ENCODE data around the gene CFAP73. TPM values are rescaled to one million over a fixed set of nuclear protein-coding genes. Genes with fewer than 3 reads are reported as not detected.

Gene CFAP73
- total and polyA plus RNA-seq, 10 of the 15 experiments (the other 5 are each of a cell fraction or from before 2014, with no cell fraction given), result 0.18 TPM; not detected in 9

- ChIA-PET CTCF (no interaction called here), SMC1A (ENCODE audit: uncharacterized antibody, unreplicated experiment) (no interaction called here), RAD21 (ENCODE audit: unreplicated experiment) (interaction anchor here (1.2 kb wide), 1 partner anchor 15 kb away, joined by 3 read pairs; no protein-coding TSS in a partner anchor), POLR2A (no interaction called here)
- 79% methylated on average over 9 of the region's 10 CpGs for WGBS (ENCODE audit: insufficient coverage, insufficient replicate concordance, low lambda C conversion rate, missing lambda C conversion rate)
- no peak for TF ChIP-seq RB1 (IDR thresholded peaks at IDR 0.05; ENCODE audit: borderline replicate concordance)
- TF ChIP-seq CTCF (IDR thresholded peaks at IDR 0.05 in 2 of 3, conservative IDR thresholded peaks at IDR 0.05 in 1 of 3; ENCODE audit: control insufficient read depth in 2 of 3, extremely low read depth in 1 of 3, insufficient read depth in 1 of 3, low read depth in 3 of 3, low read length in 3 of 3), result no peak
- no peak for TF ChIP-seq KDM1A (IDR thresholded peaks at IDR 0.05; ENCODE audit: borderline replicate concordance)
- TF ChIP-seq NRF1 (conservative IDR thresholded peaks at IDR 0.05; ENCODE audit: low read depth, low read length), result no peak
- no peak for TF ChIP-seq POU2F2 (IDR thresholded peaks at IDR 0.05; ENCODE audit: borderline replicate concordance, low read depth, low read length)
- TF ChIP-seq NR2F1 (conservative IDR thresholded peaks at IDR 0.05), result no peak
- TF ChIP-seq RFX5 (IDR thresholded peaks at IDR 0.05; ENCODE audit: low read depth, low read length), result no peak
- TF ChIP-seq YBX1 (IDR thresholded peaks at IDR 0.05), result no peak
- no peak for TF ChIP-seq JUND (IDR thresholded peaks at IDR 0.05; ENCODE audit: low read depth, low read length)
- TF ChIP-seq SMAD1 (IDR thresholded peaks at IDR 0.05; ENCODE audit: low read depth, partially characterized antibody), result no peak
- FAIRE-seq (no peak), DNase-seq (ENCODE audit: low read depth, low spot score) (no peak), ATAC-seq (no peak)
- Histone ChIP-seq H2AFZ (ENCODE audit: control insufficient read depth, low read depth, low read length) (no peak overlapping the region), H3K4me1 (ENCODE audit: control insufficient read depth, insufficient read depth, low read length) (peaks cover 4% of the 10 kb centered on the region), H3K9me3 (replicated peaks; ENCODE audit: control insufficient read depth, insufficient read depth, low read length) (no peaks in the 10 kb centered on the region), H3K36me3 (ENCODE audit: control insufficient read depth in 2 of 2, insufficient read depth in 2 of 2, low read length in 1 of 2) (peaks cover 28 to 30% of the 10 kb centered on the region in 2 experiments; a peak in 3 of 4 replicates), H3K4me3 (no peak overlapping the region), H4K20me1 (ENCODE audit: control insufficient read depth, insufficient read depth) (no peaks in the 10 kb centered on the region), H3K4me2 (ENCODE audit: control insufficient read depth, insufficient read depth) (no peak overlapping the region), H3K79me2 (ENCODE audit: control insufficient read depth, insufficient read depth, low read length) (no peaks in the 10 kb centered on the region), H3K9ac (ENCODE audit: control insufficient read depth, insufficient read depth, low read length) (no peak overlapping the region), H3K27ac (ENCODE audit: control insufficient read depth, insufficient read depth) (no peak overlapping the region), H3K27me3 (replicated peaks in 1 of 2; ENCODE audit: control insufficient read depth in 2 of 2, insufficient read depth in 2 of 2, low read length in 1 of 2) (no peaks in the 10 kb centered on the region)
- BruUV-seq (replicated peaks), result no TSS peak
- intact Hi-C loops (cut with micrococcal nuclease; ENCODE audit: unreplicated experiment), result no loop called here
- in situ Hi-C loops (cut with MboI), result no loop called here
Measured at GRCh38 chr12:113167868-113168267, 18.3 kb downstream of the CFAP73 start.
